ENCODE measurements around the gene RRP1.

GRCh38 chr21:43825242-43825935 is 36.0 kb downstream of the RRP1 start:
- TF ChIP-seq CTCF (IDR thresholded peaks at IDR 0.05) (no peak), POLR2A (IDR thresholded peaks at IDR 0.05) (no peak), POLR2AphosphoS5 (IDR thresholded peaks at IDR 0.05; ENCODE audit: insufficient read depth in 1 of 2, low read depth in 1 of 2) (no peak)

Measured in vagina (tissue), 2 donors.